GM21528 (cell line): ENCODE measurements around the gene TRDN.
A peak's percentile ranks its signal among the peaks of the same experiment; 100 is the strongest.

Source experiments
- ATAC-seq: cut with Tn5 transposase; IDR thresholded peaks from one replicate; pipeline ENCODE4 v1.9.1; 2021; ENCODE audit warnings: mild to moderate bottlenecking, moderate library complexity; ENCODE audit not compliant: unreplicated experiment, low FRiP score

TRDN gene

DNA sequence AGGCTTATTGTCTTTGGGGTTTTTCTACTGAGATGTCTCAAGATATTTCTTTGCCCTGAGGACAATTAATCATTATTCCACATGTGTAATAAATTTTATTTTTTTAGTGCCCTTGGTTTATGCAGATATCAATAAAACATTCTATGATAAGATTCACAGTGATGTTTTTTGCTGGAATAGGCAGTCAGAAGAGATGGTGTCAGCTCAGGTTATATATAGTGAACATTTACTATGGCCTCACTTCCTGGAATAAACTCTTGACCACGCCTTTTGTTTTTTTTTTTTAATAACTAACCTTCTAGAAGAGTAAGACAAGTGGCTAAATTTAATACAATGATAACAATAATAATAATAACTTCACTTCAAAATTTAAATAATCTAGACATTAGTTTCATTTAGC lies 209.7 kb downstream of the TRDN start:
- no peak for ATAC-seq

GRCh38 chr6:123423130-123423529 lies 213.6 kb downstream of the TRDN start:
- ATAC-seq: no peak

GRCh38 chr6:123420512-123420911 lies 216.2 kb downstream of the TRDN start:
- no peak for ATAC-seq

DNA sequence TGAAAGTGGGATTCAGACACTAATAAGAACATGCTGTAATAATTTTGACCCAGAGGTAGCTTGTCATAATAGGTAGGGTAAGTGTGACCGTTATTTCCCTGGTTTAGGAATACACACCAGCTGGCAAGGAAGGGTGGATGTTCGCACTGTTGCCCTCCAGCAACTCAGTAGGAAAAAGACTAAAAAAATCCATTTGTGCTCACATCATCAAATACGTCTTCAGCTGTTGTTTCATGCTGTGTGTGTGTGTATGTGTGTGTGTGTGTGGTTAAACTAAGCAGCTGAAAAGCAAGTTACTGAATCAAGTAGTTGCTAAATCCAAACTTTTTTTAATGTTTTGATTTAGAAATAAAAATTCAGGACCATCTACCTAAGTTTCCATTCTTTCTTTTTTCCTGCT lies 218.7 kb downstream of the TRDN start:
- ATAC-seq: no peak

DNA sequence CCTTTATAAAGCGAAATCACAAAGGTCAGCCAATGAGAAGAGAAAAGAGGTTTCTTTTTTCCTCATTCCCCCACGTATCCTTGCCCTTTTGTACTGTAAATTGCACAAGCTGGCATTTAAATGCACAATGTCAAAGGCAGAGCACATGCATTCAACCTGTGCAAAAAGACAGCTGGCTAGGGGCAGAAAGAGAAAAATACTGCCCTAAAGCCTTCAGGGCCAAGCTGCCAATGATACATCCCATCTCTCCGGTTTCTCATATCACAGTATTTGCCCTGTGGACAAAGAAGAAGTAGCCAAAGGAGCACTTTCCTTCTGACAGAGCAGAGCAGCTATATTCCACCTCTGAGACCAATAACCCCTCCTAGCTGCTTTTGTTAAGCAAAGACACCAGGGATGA lies 219.2 kb downstream of the TRDN start:
- ATAC-seq: no peak

DNA sequence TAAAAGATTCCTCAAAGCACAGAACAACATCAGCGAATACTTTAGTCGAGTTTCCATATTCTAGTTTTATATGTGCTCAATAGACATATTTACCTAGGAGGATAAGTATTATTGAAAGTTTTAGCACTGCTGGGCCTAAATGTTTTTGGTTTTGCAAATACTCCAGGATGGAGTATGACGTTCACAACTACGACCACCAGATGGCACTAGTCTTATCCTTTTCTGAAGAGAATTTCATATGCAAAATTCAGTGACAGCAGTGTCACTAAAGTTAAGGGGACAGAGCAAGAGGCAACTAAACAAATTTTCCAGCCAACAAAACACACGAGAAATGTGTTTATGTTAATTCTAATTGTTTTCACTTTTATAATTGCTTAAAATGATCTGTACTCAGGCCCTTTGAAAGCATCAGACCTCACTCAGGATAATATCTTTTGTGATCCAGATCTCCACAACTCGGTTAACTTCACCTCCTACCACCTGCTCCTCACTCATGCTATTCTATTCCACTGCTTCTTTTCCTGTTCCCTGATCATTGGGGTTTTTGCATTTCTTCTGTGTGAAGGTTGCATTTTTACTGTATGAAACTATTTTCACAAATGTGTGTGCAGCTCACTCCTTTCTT lies 220.8 kb downstream of the TRDN start:
- peak; percentile 88 for ATAC-seq

GRCh38 chr6:123404975-123405374 lies 231.8 kb downstream of the TRDN start:
- ATAC-seq: no peak

GRCh38 chr6:123402052-123402451 lies 234.7 kb downstream of the TRDN start:
- peak; percentile 100 for ATAC-seq

DNA sequence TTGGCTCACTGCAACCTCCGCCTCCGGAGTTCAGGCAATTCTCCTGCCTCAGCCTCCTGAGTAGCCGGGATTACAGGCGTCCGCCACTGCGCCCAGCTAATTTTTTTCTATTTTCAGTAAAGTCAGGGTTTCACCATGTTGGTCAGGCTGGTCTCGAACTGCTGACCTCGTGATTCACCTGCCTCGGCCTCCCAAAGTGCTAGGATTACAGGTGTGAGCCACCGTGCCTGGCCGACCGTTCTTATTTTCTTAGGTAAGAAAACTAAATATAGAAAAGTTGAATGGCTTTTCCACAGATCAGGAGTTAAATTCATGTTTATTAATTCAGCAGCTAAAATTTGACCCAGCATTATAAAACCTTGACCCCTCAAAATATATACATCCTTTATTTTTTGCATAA lies 238.7 kb downstream of the TRDN start:
- no peak for ATAC-seq

DNA sequence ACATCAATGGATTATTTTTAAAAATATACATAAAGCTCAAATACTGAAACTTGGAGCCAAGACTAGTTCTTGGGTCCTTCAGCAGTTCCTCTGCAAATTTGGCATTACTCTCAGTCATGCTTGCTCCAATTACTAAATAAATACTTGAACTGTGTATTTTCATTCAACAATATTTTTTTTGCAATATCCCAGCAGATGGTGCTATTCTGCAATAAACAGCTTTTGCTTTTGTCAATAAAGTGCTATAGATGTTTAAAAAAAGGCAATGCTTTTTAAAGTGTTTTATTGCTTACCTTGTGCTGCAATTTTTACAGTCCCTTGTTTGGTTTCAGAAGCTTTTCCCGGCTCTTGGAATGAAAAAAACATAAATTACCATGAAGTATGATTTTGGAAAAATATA lies 243.4 kb downstream of the TRDN start:
- no peak for ATAC-seq

DNA sequence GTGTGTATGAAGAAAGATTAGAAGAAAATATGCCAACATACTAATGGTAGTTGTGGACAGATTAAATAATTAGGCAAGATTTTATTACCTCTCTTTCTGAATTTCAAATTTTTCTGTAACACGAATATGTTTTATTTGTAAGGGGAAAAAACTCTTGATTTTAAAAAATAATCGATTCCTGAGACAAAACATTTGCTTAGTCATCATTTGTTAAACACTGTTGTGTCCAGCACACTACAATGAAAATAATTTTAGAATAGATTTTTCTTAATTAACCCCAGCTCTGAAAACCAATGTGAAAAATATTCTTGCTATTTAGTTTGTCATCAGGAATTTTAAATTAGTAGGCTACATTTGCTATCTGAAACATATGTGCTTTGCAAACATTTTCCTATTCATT lies 253.0 kb downstream of the TRDN start:
- ATAC-seq: no peak

GRCh38 chr6:123380257-123380656 lies 256.5 kb downstream of the TRDN start:
- ATAC-seq: no peak

DNA sequence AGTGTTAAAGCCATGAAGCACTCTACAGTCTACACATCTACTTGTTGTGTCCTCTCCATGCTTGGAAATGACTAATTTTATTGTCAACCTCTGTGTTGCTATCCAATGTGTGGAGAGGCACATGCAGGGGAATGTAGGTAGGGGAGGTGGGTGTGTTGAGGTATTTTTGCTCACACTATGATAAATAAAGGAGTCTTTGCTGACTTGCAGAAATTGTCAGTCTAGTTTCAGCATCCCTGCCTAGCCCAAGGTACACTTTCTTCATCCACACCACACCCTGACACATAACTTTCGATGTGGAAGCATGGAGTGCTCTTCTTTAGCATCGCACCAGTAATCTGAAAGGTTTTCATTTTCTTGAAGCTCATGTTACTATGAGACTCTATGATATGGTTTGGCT lies 264.0 kb downstream of the TRDN start:
- no peak for ATAC-seq

DNA sequence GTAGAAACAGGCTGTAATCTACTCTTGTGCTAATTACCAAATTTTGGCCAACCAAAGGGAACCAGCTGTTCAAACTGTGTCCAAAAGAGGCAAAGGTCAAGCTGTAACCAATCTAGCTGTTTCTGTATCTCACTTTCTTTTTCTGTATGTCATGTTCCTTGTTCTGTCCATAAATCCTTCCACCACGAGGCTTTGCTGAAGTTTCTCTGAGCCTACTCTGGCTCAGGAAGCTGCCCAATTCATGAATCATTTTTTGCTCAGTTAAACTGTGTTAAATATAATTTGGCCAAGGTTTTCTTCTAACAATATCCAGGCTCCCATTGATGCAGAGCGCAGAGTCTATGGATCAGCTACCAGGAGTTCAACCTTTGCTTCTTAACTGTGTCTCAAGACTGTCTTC lies 272.8 kb downstream of the TRDN start:
- ATAC-seq: no peak

DNA sequence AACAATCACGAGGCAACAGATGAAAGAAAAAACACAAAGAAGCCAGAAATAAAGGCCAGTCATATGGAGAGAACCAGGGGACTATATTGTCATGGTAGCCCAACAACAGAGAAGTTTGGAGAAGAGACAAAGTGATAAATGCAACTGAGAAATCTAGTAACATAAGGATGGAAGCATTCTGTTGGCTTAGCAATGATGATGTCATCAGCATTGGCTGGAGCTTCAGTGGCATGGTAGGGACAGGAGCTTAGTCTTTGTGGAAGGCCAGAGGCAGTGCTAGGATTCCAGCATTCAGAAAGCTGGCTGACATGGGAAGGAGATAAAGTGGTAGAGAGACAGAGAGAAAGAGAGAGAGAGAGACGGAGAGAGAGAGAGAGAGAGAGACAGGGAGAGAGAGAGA lies 276.4 kb downstream of the TRDN start:
- ATAC-seq: no peak

DNA sequence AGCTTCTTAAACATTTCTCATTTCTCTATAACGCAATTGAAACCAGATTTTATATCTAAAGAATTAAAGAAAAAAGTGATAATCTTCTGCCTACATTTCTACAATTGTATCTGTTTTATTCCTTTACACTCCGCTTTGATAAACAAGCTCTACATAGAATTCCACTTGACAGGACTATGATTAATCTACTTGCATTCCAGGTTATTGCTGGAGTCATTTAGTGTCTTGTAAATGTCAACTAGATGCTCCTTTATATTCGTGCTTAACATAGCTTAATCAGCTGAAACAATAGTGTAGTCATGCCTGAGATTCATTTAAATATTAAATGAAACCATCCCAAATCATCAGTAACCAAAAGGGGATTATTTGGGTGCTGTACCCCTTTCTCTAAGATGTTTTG lies 284.0 kb downstream of the TRDN start:
- ATAC-seq: no peak

GRCh38 chr6:123352279-123352678 lies 284.5 kb downstream of the TRDN start:
- no peak for ATAC-seq

- ATAC-seq: no peak
These were observed 292.9 kb downstream of the TRDN start for GRCh38 chr6:123343836-123344235.

GRCh38 chr6:123338394-123338793 lies 298.4 kb downstream of the TRDN start:
- ATAC-seq: no peak

DNA sequence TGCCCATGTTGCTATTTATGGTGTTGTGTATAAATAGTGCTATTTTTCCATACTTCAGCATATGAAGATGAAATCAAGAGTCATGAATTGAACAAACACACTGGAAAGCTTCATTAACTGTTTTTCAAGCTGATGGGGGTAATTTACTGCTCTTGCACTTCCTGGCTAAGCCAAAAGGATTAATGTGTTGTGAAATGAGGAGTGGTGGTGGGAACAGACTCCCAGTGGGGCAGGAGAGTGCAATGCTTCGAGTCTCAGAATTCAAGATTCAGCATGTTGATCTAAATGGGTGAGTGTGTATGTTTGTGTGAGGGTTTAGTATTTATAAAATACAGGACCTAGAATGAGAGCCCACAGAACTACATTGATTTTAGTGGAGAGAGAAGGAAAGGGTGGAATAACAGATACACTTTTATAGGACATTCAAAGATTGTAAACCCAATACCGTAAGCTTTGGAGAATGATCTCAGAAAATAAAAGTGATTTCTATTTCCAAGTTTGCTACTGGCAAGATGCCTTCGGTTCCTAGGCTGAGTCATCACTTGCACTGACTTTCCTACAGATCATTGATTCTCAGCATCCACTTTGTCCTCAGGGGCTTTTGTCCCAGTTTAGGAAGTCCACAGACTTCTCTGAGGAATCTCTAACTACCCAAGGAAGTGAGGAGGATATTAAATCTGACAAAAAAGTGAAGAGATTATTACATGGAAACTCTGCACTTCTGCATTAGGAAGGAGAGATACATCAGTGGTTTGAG lies 303.6 kb downstream of the TRDN start:
- no peak for ATAC-seq

DNA sequence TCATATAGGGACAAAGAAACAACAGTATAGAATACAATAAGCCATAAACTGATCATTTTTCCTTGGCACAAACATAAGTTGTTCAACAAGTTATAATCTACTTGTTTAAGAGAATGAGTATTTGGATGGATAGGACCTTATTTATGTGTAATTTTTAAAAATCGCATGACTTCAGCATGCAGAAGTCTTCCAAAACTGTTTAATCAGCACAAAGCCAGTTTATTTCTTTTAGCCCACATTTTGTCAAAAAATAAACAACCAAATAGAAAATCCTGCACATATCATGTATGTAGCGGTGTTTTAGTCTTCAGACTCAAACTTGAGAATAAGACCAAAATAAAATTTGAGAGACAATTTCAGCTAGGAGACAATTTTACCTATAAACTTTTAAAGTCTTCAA lies 304.7 kb downstream of the TRDN start:
- ATAC-seq: no peak

GRCh38 chr6:123329337-123329736 lies 307.4 kb downstream of the TRDN start:
- no peak for ATAC-seq
